NCI-H2196 treated with DMSO at 0.1 percent for 48 hours (cell line): ENCODE measurements around the gene GABARAP.
A peak's percentile ranks its signal among the peaks of the same experiment; 100 is the strongest.

Experiments used
- DNase-seq: peaks from one replicate; lab custom pipeline; 2025; ENCODE audit not compliant: unreplicated experiment; lab: John Stamatoyannopoulos, UW

Gene GABARAP

GRCh38 chr17:7208754-7209460 is 33.3 kb downstream of the GABARAP start:
- DNase-seq = no peak

GRCh38 chr17:7208027-7208571 is 34.1 kb downstream of the GABARAP start:
- no peak for DNase-seq

- DNase-seq = no peak
Observed at GRCh38 chr17:7207120-7208001, 34.9 kb downstream of the GABARAP start.

- no peak for DNase-seq
Observed at GRCh38 chr17:7205561-7205960, 36.7 kb downstream of the GABARAP start.

- DNase-seq = peak; percentile 56
Observed at GRCh38 chr17:7204828-7205461, 37.3 kb downstream of the GABARAP start.

GRCh38 chr17:7204336-7204735 is 37.9 kb downstream of the GABARAP start:
- DNase-seq = no peak

- no peak for DNase-seq
Observed at GRCh38 chr17:7203391-7203790, 38.9 kb downstream of the GABARAP start.

GRCh38 chr17:7196651-7197401 is 45.4 kb downstream of the GABARAP start:
- DNase-seq = no peak

GRCh38 chr17:7195971-7196370 is 46.3 kb downstream of the GABARAP start:
- no peak for DNase-seq

- DNase-seq = no peak
Observed at GRCh38 chr17:7192271-7192937, 49.8 kb downstream of the GABARAP start.

- no peak for DNase-seq
Observed at GRCh38 chr17:7191571-7192270, 50.5 kb downstream of the GABARAP start.

GRCh38 chr17:7191069-7191468 is 51.2 kb downstream of the GABARAP start:
- no peak for DNase-seq

GRCh38 chr17:7190276-7190917 is 51.9 kb downstream of the GABARAP start:
- DNase-seq = no peak
